Left renal pelvis (tissue), 4 donors: ENCODE measurements around the gene MAMLD1. TPM values are rescaled to one million over a fixed set of nuclear protein-coding genes. Genes with fewer than 3 reads are reported as not detected.

ENCODE experiments used
- DNase-seq, 4 donors: peaks; one replicate each; pipeline ENCODE4 v3.0.0-alpha.2; 2013; ENCODE audit warnings: low read depth in 4 of 4, low spot score in 3 of 4
- polyA plus RNA-seq, 4 donors: library from polyadenylated mRNA; unstranded; fragments of 120-200 nt; gene quantifications; one replicate each; pipeline ENCODE4 v1.2.1, GENCODE V29; 2013; ENCODE audit not compliant: insufficient read length in 4 of 4

The MAMLD1 gene
- polyA plus RNA-seq, 4 donors = 6.5 to 10.2 (median 7.3) TPM

GRCh38 chrX:150486011-150486410 is 122.9 kb downstream of the MAMLD1 start:
- no peak for DNase-seq

- no peak for DNase-seq
Observed at GRCh38 chrX:150487369-150488094, 124.4 kb downstream of the MAMLD1 start.

DNA sequence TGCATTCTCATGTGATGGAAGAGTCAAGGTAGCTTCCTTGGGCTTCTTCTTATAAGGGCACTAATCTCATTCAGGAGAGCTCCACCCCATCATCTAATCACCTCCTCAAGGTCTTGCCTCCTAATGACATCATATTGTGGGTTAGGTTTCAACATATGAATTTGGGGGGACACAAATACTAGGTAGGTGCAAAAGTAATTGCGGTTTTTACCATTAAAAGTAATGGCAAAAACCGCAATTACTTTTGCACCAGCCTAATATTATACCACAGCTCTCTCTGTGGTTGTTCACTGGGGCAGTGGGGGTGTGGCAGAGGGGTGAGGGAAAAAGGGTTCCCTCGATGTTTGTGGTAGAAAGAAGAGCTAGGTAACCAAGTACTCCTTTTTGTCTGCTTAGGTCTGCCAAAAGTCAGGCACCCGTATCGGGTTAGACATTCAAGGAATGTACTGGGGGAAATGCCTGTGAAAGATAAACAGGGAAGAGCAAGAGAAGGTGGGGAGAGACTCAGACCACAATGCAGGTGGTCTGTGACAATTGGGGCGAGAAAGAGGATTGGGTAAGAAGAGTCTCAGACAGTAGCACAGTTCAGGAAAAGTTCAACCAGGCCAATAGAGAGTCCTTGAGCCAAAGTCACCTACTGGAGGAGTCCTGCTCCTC is 126.4 kb downstream of the MAMLD1 start:
- no peak for DNase-seq

GRCh38 chrX:150495496-150495895 is 132.4 kb downstream of the MAMLD1 start:
- DNase-seq = no peak

- no peak for DNase-seq
Observed at GRCh38 chrX:150499240-150499639, 136.1 kb downstream of the MAMLD1 start.

DNA sequence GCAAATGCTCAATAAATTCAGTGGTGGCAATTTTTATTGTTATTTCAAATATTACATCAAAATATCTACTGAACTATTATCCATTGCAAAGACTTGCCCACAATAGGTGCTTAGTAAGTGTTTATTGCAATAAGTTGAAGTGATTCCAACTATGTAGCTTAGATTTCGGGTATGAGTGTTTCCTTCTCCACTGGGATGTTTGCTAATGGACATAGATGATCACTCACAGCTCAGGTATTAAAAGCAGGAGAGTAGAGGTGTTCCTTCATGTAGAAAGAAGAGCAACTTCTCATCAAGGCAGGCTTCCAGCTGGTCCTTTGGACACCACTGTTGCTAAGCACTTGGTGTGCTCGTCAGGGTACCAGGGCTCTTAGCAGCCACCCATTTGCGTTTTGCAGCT is 139.0 kb downstream of the MAMLD1 start:
- DNase-seq = no peak

DNA sequence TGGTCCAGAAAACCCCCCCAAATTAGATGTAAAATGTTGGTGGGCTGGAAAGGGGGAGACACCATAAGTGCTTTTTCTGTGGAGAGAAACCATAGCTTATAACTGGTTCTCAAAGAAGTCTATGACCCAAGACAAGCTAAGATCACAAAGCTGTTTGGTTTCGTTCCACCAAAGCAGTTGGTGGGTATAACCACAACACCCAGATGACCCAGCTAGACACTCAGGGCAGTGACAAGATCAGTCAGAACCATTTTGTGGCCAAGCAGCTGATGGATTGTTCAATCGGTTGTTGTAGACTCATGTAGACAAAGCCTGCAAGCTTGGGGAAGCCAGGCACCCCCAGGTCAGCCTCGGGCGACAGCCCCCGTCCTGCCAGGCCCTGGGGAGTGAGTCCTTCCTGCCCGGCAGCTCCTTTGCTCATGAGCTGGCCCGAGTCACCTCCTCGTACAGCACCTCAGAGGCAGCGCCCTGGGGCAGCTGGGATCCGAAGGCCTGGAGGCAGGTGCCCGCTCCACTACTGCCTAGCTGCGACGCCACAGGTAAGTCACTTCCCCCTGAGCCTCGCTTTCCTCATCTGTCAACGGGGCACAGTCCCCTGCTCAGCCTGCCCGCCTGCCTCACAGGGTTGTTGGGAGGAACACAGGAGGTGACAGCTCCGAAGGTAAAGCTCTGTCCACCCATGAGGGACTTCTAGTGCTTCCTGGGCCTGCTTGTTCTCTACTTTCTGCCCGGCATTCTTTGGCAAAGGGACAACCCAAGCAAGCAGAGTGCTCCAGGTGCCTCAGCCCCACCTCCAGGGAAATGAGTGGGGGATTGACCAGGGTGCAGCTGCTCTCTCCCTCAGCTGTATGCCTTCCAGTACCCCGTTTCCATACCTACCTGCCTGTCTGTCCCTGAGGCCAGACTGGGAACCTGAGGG is 140.1 kb downstream of the MAMLD1 start:
- DNase-seq = no peak

DNA sequence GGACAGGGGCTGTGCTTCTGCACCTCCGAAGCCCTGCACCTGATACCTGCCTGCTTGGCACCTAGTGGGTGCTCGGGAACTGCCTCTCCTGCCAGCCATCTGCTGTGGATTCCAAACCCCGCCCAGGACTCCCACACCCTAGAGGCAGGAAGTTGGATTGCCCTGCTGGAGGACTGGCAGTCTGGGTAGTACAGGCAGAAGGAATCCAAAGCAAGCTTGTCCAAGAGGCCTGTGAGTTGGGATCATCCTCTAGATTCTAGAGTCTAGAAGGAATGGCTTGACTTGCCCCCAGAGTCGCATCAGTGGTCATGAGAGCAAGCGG is 140.7 kb downstream of the MAMLD1 start:
- no peak for DNase-seq

- DNase-seq = no peak
Observed at GRCh38 chrX:150504397-150505182, 141.5 kb downstream of the MAMLD1 start.

GRCh38 chrX:150506020-150506419 is 142.9 kb downstream of the MAMLD1 start:
- no peak for DNase-seq

GRCh38 chrX:150506486-150506885 is 143.4 kb downstream of the MAMLD1 start:
- DNase-seq = no peak

GRCh38 chrX:150507251-150507856 is 144.2 kb downstream of the MAMLD1 start:
- DNase-seq = no peak

DNA sequence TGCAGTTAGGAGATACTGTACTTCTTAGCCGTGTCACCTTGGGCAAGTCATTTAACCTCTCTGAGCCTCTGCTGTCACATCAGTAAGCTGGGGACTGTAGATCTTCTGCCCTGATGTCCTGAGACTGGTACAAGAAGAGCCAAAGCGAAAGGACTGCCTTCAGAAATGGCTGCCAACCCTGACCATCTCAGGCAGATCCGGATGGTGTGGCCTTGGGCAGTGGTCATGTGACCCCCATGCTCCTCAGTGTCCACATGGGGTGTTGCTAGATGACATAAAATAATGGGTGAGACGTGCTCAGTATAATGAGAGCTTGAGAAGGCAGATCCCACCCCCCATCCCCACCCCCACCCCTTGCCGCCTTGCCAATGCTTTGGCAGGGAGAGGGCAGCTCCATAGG is 144.9 kb downstream of the MAMLD1 start:
- DNase-seq = no peak

GRCh38 chrX:150508451-150509367 is 145.6 kb downstream of the MAMLD1 start:
- DNase-seq = peak in 1 of 4 donors; percentile 19

DNA sequence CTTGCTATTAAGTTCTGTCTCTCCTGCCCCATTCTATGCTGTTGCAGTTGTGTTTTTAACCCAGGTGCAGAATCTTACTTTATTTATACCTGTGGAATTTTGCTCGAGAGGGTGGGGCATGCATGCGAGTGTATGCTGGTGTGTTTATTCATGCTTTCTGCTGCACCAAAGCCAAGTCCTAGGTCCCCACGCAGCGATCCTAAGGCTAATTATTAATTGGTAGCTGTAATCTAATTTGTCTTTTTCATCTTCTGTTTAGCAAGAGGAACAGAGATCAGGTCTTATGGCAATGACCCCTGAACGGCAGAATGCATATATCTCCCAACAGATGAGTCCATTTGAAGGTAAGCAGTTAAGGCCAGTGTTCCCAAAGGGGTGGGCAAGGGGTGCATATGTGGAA is 146.6 kb downstream of the MAMLD1 start:
- DNase-seq = no peak

GRCh38 chrX:150512461-150512901 is 149.4 kb downstream of the MAMLD1 start:
- DNase-seq = no peak

- no peak for DNase-seq
Observed at GRCh38 chrX:150513544-150513943, 150.4 kb downstream of the MAMLD1 start.

GRCh38 chrX:150514462-150514861 is 151.3 kb downstream of the MAMLD1 start:
- DNase-seq = no peak

DNA sequence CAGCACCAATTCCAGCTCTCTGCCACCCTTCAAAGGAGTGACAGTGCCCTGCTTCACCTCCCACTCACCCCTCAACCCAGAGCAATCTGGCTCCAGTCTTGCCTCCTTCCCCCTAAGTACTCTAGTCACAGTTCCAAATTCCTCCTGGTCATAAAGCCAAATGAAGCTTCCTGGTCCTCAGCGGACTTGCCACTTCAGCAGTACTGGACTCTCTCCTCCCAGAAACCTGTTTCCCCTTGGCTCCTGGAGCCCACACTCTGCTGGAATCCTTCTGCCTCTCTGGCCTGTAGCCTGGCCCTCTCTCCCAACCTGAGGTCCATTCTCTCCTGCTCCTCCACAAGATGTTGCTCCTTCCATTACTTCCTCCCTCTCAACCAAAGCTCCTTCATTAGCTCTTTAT is 152.7 kb downstream of the MAMLD1 start:
- DNase-seq = no peak
